ENCODE data around the gene TNIK. TPM values are rescaled to one million over a fixed set of nuclear protein-coding genes. Genes with fewer than 3 reads are reported as not detected.

The TNIK gene
- total and polyA plus RNA-seq, 2 experiments from 2014 or later: 7.4 to 13.8 TPM

DNA sequence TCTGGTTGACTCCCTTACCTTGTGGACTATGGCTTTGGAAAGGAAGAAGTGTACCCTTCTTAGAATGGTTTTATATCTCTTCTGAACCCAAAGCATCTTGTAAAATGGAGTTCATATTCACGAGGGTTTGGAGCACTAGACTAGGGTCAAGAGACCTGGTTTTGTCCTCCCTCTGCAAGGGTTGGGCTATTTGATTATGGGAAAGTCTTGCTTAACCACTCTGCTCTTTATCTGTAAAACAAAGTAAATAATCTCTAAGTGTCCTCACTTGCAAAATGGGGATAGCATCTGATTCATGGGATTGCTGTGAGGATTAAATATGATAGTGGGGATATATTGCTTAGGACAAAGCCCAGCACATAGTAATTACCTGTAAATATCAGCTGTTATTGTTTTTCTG, 415.8 kb downstream of the TNIK start:
- H3K27me3 ChIP-seq: no peaks in the 10 kb centered on the region
- no peaks in the 10 kb centered on the region for H4K20me1 ChIP-seq (ENCODE audit: insufficient read depth, poor library complexity, severe bottlenecking)
- H3K9me2 ChIP-seq (replicated peaks; ENCODE audit: insufficient read depth): no peaks in the 10 kb centered on the region
- peaks cover 18% of the 10 kb centered on the region for H3K4me1 ChIP-seq (ENCODE audit: insufficient read depth)
- TF ChIP-seq, protein P1, sequence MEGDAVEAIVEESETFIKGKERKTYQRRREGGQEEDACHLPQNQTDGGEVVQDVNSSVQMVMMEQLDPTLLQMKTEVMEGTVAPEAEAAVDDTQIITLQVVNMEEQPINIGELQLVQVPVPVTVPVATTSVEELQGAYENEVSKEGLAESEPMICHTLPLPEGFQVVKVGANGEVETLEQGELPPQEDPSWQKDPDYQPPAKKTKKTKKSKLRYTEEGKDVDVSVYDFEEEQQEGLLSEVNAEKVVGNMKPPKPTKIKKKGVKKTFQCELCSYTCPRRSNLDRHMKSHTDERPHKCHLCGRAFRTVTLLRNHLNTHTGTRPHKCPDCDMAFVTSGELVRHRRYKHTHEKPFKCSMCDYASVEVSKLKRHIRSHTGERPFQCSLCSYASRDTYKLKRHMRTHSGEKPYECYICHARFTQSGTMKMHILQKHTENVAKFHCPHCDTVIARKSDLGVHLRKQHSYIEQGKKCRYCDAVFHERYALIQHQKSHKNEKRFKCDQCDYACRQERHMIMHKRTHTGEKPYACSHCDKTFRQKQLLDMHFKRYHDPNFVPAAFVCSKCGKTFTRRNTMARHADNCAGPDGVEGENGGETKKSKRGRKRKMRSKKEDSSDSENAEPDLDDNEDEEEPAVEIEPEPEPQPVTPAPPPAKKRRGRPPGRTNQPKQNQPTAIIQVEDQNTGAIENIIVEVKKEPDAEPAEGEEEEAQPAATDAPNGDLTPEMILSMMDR (IDR thresholded peaks at IDR 0.05; ENCODE audit: poor library complexity): no peak
- TF ChIP-seq EZH2phosphoT487 (IDR thresholded peaks at IDR 0.05; ENCODE audit: low read depth, severe bottlenecking, unreplicated experiment) (no peak), EZH2 (IDR thresholded peaks at IDR 0.05; ENCODE audit: borderline replicate concordance) (no peak)
- H3K27ac ChIP-seq: peak overlapping the region; percentile 87
- H2AFZ ChIP-seq: no peak overlapping the region
- no peak overlapping the region for H3K4me3 ChIP-seq
- no peaks in the 10 kb centered on the region for H3K79me2 ChIP-seq
- H3K9me3 ChIP-seq (ENCODE audit: low read depth): no peaks in the 10 kb centered on the region
- 33% methylated on average over 1 of the region's 1 CpG for WGBS (ENCODE audit: low lambda C conversion rate, missing lambda C conversion rate)
- H3K4me2 ChIP-seq: peak overlapping the region; percentile 9
- no peaks in the 10 kb centered on the region for H3K36me3 ChIP-seq (replicated peaks; ENCODE audit: insufficient read depth, low read depth)
- no peak for DNase-seq (ENCODE audit: low spot score)

DNA sequence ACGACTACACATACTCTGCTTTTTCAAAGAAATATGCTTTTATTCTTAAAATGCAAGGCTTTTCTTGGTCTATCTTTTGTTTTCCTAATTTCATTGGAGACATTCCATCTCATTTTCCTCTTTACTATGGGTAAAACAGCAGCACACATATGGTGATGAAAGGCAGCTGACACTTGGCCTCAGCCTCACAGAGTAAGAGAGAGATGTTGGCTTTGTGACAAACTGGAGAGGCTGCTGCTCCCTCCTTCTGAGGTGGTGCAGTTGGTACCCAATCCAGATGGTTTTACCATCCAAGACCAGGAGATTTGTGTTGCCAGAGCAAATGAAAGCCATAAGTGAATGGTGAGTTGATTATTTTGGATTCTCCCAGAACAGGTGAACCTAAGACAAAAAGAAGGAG, 420.5 kb downstream of the TNIK start:
- Histone ChIP-seq H3K4me2 (no peak overlapping the region), H4K20me1 (ENCODE audit: insufficient read depth, poor library complexity, severe bottlenecking) (no peaks in the 10 kb centered on the region), H3K79me2 (no peaks in the 10 kb centered on the region), H3K4me3 (no peak overlapping the region), H3K27ac (no peak overlapping the region), H3K27me3 (no peaks in the 10 kb centered on the region), H3K9me2 (replicated peaks; ENCODE audit: insufficient read depth) (no peaks in the 10 kb centered on the region), H2AFZ (no peak overlapping the region), H3K9me3 (ENCODE audit: low read depth) (no peaks in the 10 kb centered on the region), H3K4me1 (ENCODE audit: insufficient read depth) (peaks cover 8% of the 10 kb centered on the region), H3K36me3 (replicated peaks; ENCODE audit: insufficient read depth, low read depth) (no peaks in the 10 kb centered on the region)
- TF ChIP-seq, protein P1 (IDR thresholded peaks at IDR 0.05; ENCODE audit: poor library complexity): no peak
- TF ChIP-seq EZH2phosphoT487 (IDR thresholded peaks at IDR 0.05; ENCODE audit: low read depth, severe bottlenecking, unreplicated experiment) (no peak), EZH2 (IDR thresholded peaks at IDR 0.05; ENCODE audit: borderline replicate concordance) (no peak)
- WGBS (ENCODE audit: low lambda C conversion rate, missing lambda C conversion rate): 68% methylated on average over 1 of the region's 1 CpG
- no peak for DNase-seq (ENCODE audit: low spot score)

DNA sequence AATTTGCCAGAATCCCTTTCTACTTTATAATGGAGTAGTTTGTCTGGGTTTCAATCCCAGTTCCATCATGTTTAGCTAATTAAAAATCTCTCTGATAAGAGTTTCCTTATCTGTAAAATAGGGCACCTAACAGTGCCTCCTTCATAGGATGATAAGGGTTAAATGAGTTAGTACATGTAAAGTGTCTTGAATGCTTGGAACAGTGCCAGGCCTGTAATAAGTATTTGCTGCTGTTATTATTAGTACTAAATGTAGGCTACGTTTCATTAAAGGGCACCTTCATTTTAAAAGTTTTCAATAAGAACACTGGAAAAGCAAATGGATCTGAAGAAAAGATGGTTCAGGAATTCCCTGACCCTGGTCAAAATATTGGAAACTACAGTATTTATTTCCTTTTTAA, 421.9 kb downstream of the TNIK start:
- TF ChIP-seq EZH2 (IDR thresholded peaks at IDR 0.05; ENCODE audit: borderline replicate concordance): no peak
- TF ChIP-seq EZH2phosphoT487 (IDR thresholded peaks at IDR 0.05; ENCODE audit: low read depth, severe bottlenecking, unreplicated experiment): no peak
- TF ChIP-seq, protein P1 (IDR thresholded peaks at IDR 0.05; ENCODE audit: poor library complexity): no peak
- Histone ChIP-seq H3K27ac (no peak overlapping the region), H3K4me2 (no peak overlapping the region), H3K79me2 (no peaks in the 10 kb centered on the region), H3K4me3 (no peak overlapping the region), H3K36me3 (replicated peaks; ENCODE audit: insufficient read depth, low read depth) (no peaks in the 10 kb centered on the region), H4K20me1 (ENCODE audit: insufficient read depth, poor library complexity, severe bottlenecking) (no peaks in the 10 kb centered on the region), H3K9me3 (ENCODE audit: low read depth) (no peaks in the 10 kb centered on the region), H3K27me3 (no peaks in the 10 kb centered on the region), H2AFZ (no peak overlapping the region), H3K9me2 (replicated peaks; ENCODE audit: insufficient read depth) (no peaks in the 10 kb centered on the region), H3K4me1 (ENCODE audit: insufficient read depth) (no peaks in the 10 kb centered on the region)
- no peak for DNase-seq (ENCODE audit: low spot score)
- WGBS (ENCODE audit: low lambda C conversion rate, missing lambda C conversion rate): 47% methylated on average over 1 of the region's 1 CpG

DNA sequence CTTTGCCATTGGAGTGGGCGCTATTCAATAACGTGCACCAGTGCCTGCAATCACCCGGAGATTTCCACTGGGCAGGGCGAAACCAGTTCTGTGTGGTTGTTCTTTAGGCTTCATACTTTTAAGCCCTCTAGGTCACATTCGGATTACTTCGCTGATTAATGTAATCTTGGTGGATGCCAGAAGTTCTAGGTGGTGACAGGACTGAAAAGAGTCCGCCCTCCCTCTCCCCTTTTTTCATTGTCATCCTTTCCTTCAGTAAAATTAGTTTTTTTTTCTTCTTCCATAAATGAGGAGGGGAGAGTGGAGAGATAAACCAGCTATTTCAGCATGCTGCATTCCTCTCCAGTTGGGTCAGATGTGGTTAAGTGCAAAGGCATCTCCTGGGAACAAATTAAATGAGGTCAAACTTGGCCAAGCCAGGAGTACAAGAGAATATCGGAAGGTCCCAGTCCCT, 431.4 kb downstream of the TNIK start:
- H3K79me2 ChIP-seq: no peaks in the 10 kb centered on the region
- H3K27me3 ChIP-seq: no peaks in the 10 kb centered on the region
- H3K9me3 ChIP-seq (ENCODE audit: low read depth): no peaks in the 10 kb centered on the region
- DNase-seq (ENCODE audit: low spot score): peak; percentile 20
- H4K20me1 ChIP-seq (ENCODE audit: insufficient read depth, poor library complexity, severe bottlenecking): no peaks in the 10 kb centered on the region
- no peaks in the 10 kb centered on the region for H3K36me3 ChIP-seq (replicated peaks; ENCODE audit: insufficient read depth, low read depth)
- TF ChIP-seq EZH2 (IDR thresholded peaks at IDR 0.05; ENCODE audit: borderline replicate concordance) (no peak), EZH2phosphoT487 (IDR thresholded peaks at IDR 0.05; ENCODE audit: low read depth, severe bottlenecking, unreplicated experiment) (no peak)
- TF ChIP-seq, protein P1 (IDR thresholded peaks at IDR 0.05; ENCODE audit: poor library complexity): no peak
- H3K4me1 ChIP-seq (ENCODE audit: insufficient read depth): no peaks in the 10 kb centered on the region
- peak overlapping the region; percentile 75 for H3K4me2 ChIP-seq
- H3K4me3 ChIP-seq: no peak overlapping the region
- 39% methylated on average over 8 of the region's 8 CpGs for WGBS (ENCODE audit: low lambda C conversion rate, missing lambda C conversion rate)
- H3K9me2 ChIP-seq (replicated peaks; ENCODE audit: insufficient read depth): no peaks in the 10 kb centered on the region
- H2AFZ ChIP-seq: peak overlapping the region; percentile 45
- H3K27ac ChIP-seq: peak overlapping the region; percentile 39

All from hepatocyte (in vitro differentiated cells).